CD4-positive, alpha-beta T cell treated with Interferon gamma for 1 hour (primary cell): Measurements from ENCODE around the gene HSPB9.

Experiments used
- DNase-seq: peaks from one replicate; pipeline ENCODE4 v3.0.0-alpha.2; 2020

HSPB9 gene

GRCh38 chr17:42146911-42147607, 24.5 kb downstream of the HSPB9 start:
- DNase-seq: no peak

GRCh38 chr17:42153919-42154742, 31.5 kb downstream of the HSPB9 start:
- DNase-seq: peak; percentile 29

- no peak for DNase-seq
Observed at GRCh38 chr17:42155614-42156045, 33.0 kb downstream of the HSPB9 start.

GRCh38 chr17:42159796-42160530, 37.4 kb downstream of the HSPB9 start:
- no peak for DNase-seq

- no peak for DNase-seq
Observed at GRCh38 chr17:42160531-42160910, 37.9 kb downstream of the HSPB9 start.

- DNase-seq: no peak
Observed at GRCh38 chr17:42163113-42163512, 40.5 kb downstream of the HSPB9 start.

- no peak for DNase-seq
Observed at GRCh38 chr17:42163696-42164407, 41.2 kb downstream of the HSPB9 start.

GRCh38 chr17:42165751-42166150, 43.1 kb downstream of the HSPB9 start:
- no peak for DNase-seq

- DNase-seq: no peak
Observed at GRCh38 chr17:42166196-42166763, 43.7 kb downstream of the HSPB9 start.

- no peak for DNase-seq
Observed at GRCh38 chr17:42167807-42168206, 45.2 kb downstream of the HSPB9 start.

GRCh38 chr17:42169351-42169750, 46.7 kb downstream of the HSPB9 start:
- no peak for DNase-seq

- no peak for DNase-seq
Observed at GRCh38 chr17:42171831-42172230, 49.2 kb downstream of the HSPB9 start.
